DOHH2 (cell line): ENCODE measurements around the gene ANKRD26.

ENCODE experiments used
- H3F3A ChIP-seq: fragments of 200-600 bp; sonication (generic), shearing (Covaris generic); 2 replicates; pipeline ENCODE4 v1.6.0; 2016; ENCODE audit warnings: antibody characterized with exemption, mild to moderate bottlenecking; ENCODE audit not compliant: control insufficient read depth, insufficient read depth
- H3K27ac ChIP-seq: fragments of 200-600 bp; sonication (generic); 2 replicates; pipeline ENCODE4 v1.5.1; 2014; ENCODE audit warnings: low read depth, mild to moderate bottlenecking, low read length, moderate library complexity
- H3K27me3 ChIP-seq: fragments of 200-600 bp; sonication (generic); 2 replicates; pipeline ENCODE4 v1.6.1; 2014; ENCODE audit warnings: mild to moderate bottlenecking, low read length, mixed read lengths; ENCODE audit not compliant: control insufficient read depth
- H3K36me3 ChIP-seq: fragments of 200-600 bp; sonication (generic); 2 replicates; pipeline ENCODE4 v1.6.1; 2014; ENCODE audit warnings: mild to moderate bottlenecking, low read length, moderate library complexity, mixed read lengths; ENCODE audit not compliant: control insufficient read depth
- H3K4me1 ChIP-seq: fragments of 200-600 bp; sonication (generic); 2 replicates; pipeline ENCODE4 v1.6.1; 2014; ENCODE audit warnings: mild to moderate bottlenecking, low read length, mixed read lengths; ENCODE audit not compliant: control insufficient read depth
- H3K4me2 ChIP-seq: fragments of 200-600 bp; sonication (generic); 2 replicates; pipeline ENCODE4 v1.6.0; 2014; ENCODE audit warnings: mild to moderate bottlenecking, low read length, moderate library complexity
- H3K4me3 ChIP-seq: fragments of 200-600 bp; sonication (generic); 2 replicates; pipeline ENCODE4 v1.5.1; 2014; ENCODE audit warnings: mild to moderate bottlenecking, low read length, mixed read lengths
- H3K79me2 ChIP-seq: fragments of 200-600 bp; sonication (generic); 2 replicates; pipeline ENCODE4 v1.6.1; 2014; ENCODE audit warnings: mild to moderate bottlenecking, low read length, mixed read lengths; ENCODE audit not compliant: control insufficient read depth
- H3K9me2 ChIP-seq: fragments of 200-600 bp; sonication (generic); replicated peaks from 2 replicates; pipeline ENCODE4 v1.6.1; 2014; ENCODE audit warnings: mild to moderate bottlenecking, low read length, mixed read lengths; ENCODE audit not compliant: control insufficient read depth
- H3K9me3 ChIP-seq: fragments of 200-600 bp; sonication (generic); 2 replicates; pipeline ENCODE4 v1.6.1; 2014; ENCODE audit warnings: antibody characterized with exemption, low read length, mixed read lengths; ENCODE audit not compliant: control insufficient read depth, insufficient read depth
- H4K20me1 ChIP-seq: fragments of 200-600 bp; sonication (generic); 2 replicates; pipeline ENCODE4 v1.6.0; 2014; ENCODE audit warnings: low read depth, mild to moderate bottlenecking, antibody characterized with exemption, low read length, moderate library complexity; ENCODE audit not compliant: control insufficient read depth, insufficient read depth
- CTCF ChIP-seq: fragments of 200-600 bp; sonication (generic); IDR thresholded peaks from one replicate; pipeline ENCODE4 v1.5.1; 2014; ENCODE audit warnings: antibody characterized with exemption, mild to moderate bottlenecking, low read depth, low read length; ENCODE audit not compliant: poor library complexity, severe bottlenecking
- EZH2phosphoT487 ChIP-seq: fragments of 200-600 bp; sonication (generic); IDR thresholded peaks from 2 replicates; pipeline ENCODE4 v1.6.1; 2017; ENCODE audit warnings: borderline replicate concordance, mild to moderate bottlenecking, antibody characterized with exemption, low read length, moderate library complexity, mixed read lengths

ANKRD26 gene

GRCh38 chr10:27020243-27020642, 80.1 kb downstream of the ANKRD26 start:
- Histone ChIP-seq H3K27ac (no peak overlapping the region), H3K36me3 (peaks cover 29% of the 10 kb centered on the region), H4K20me1 (no peaks in the 10 kb centered on the region), H3K9me3 (no peaks in the 10 kb centered on the region), H3K4me3 (no peak overlapping the region), H3K9me2 (no peaks in the 10 kb centered on the region), H3K4me1 (no peaks in the 10 kb centered on the region), H3K4me2 (no peak overlapping the region), H3F3A (no peaks in the 10 kb centered on the region), H3K79me2 (no peaks in the 10 kb centered on the region), H3K27me3 (no peaks in the 10 kb centered on the region)
- TF ChIP-seq EZH2phosphoT487 (no peak), CTCF (no peak)

- Histone ChIP-seq H3K4me1 (no peaks in the 10 kb centered on the region), H3K4me2 (no peak overlapping the region), H3K9me2 (no peaks in the 10 kb centered on the region), H3K4me3 (no peak overlapping the region), H3K27ac (no peak overlapping the region), H4K20me1 (no peaks in the 10 kb centered on the region), H3K79me2 (no peaks in the 10 kb centered on the region), H3K36me3 (peaks cover 29% of the 10 kb centered on the region), H3F3A (no peaks in the 10 kb centered on the region), H3K27me3 (no peaks in the 10 kb centered on the region), H3K9me3 (no peaks in the 10 kb centered on the region)
- TF ChIP-seq EZH2phosphoT487: no peak
- no peak for TF ChIP-seq CTCF
Measured at GRCh38 chr10:27019827-27020226, 80.5 kb downstream of the ANKRD26 start.

GRCh38 chr10:26997610-26998009, 102.7 kb downstream of the ANKRD26 start:
- Histone ChIP-seq H3K4me2 (no peak overlapping the region), H3F3A (no peaks in the 10 kb centered on the region), H3K9me3 (no peaks in the 10 kb centered on the region), H3K36me3 (peaks cover 5% of the 10 kb centered on the region; the same call in 1 of the 2 replicates), H3K79me2 (no peaks in the 10 kb centered on the region), H3K9me2 (no peaks in the 10 kb centered on the region), H3K27me3 (no peaks in the 10 kb centered on the region), H3K4me1 (no peaks in the 10 kb centered on the region), H3K27ac (no peak overlapping the region), H3K4me3 (no peak overlapping the region), H4K20me1 (no peaks in the 10 kb centered on the region)
- TF ChIP-seq EZH2phosphoT487 (no peak), CTCF (no peak)

GRCh38 chr10:26994743-26995142, 105.6 kb downstream of the ANKRD26 start:
- Histone ChIP-seq H3K4me1 (no peaks in the 10 kb centered on the region), H3K4me3 (no peak overlapping the region), H4K20me1 (no peaks in the 10 kb centered on the region), H3K27ac (no peak overlapping the region), H3K9me2 (no peaks in the 10 kb centered on the region), H3K36me3 (no peaks in the 10 kb centered on the region), H3K9me3 (no peaks in the 10 kb centered on the region), H3K4me2 (no peak overlapping the region), H3K27me3 (no peaks in the 10 kb centered on the region), H3F3A (no peaks in the 10 kb centered on the region), H3K79me2 (no peaks in the 10 kb centered on the region)
- no peak for TF ChIP-seq CTCF
- TF ChIP-seq EZH2phosphoT487: no peak
